ENCODE measurements around the gene C10orf90. TPM values are rescaled to one million over a fixed set of nuclear protein-coding genes. Genes with fewer than 3 reads are reported as not detected.

The C10orf90 gene
- total RNA-seq, 2 donors from 2014 or later = 0.33 TPM; not detected in 1

- H3K27ac Mint-ChIP-seq = no peak overlapping the region
- H3K9me3 Mint-ChIP-seq = peaks cover 3% of the 10 kb centered on the region
- no peak overlapping the region for H3K4me3 Mint-ChIP-seq
- H3K27ac ChIP-seq (ENCODE audit: low read depth, low read length) = no peak overlapping the region
- H3K27me3 Mint-ChIP-seq (ENCODE audit: insufficient read depth) = peaks cover 3% of the 10 kb centered on the region
- DNase-seq = no peak
- H3K36me3 ChIP-seq (ENCODE audit: control insufficient read depth, insufficient read depth, low read length) = no peaks in the 10 kb centered on the region
- TF ChIP-seq CTCF (conservative IDR thresholded peaks at IDR 0.05) = no peak
- no peaks in the 10 kb centered on the region for H3K36me3 Mint-ChIP-seq (ENCODE audit: low read depth)
- WGBS, 2 experiments (ENCODE audit: insufficient coverage in 1 of 2, insufficient read length in 1 of 2) = 96 to 98% methylated on average over 8 of the region's 8 CpGs
- H3K9ac ChIP-seq (ENCODE audit: extremely low read depth, low read length, poor library complexity, severe bottlenecking) = no peak overlapping the region
- peaks cover 2% of the 10 kb centered on the region for H3K27me3 ChIP-seq (ENCODE audit: control insufficient read depth, insufficient read depth, low read length, poor library complexity, severe bottlenecking)
- no peak overlapping the region for H3K4me3 ChIP-seq (ENCODE audit: low read length)
- peaks cover 8% of the 10 kb centered on the region for H3K4me1 Mint-ChIP-seq
- no peaks in the 10 kb centered on the region for H3K9me3 ChIP-seq (ENCODE audit: control insufficient read depth, low read length)
- H3K4me1 ChIP-seq (ENCODE audit: control insufficient read depth, insufficient read depth, low read length) = no peaks in the 10 kb centered on the region
Observed at GRCh38 chr10:126528315-126528835, 142.1 kb downstream of the C10orf90 start.

DNA sequence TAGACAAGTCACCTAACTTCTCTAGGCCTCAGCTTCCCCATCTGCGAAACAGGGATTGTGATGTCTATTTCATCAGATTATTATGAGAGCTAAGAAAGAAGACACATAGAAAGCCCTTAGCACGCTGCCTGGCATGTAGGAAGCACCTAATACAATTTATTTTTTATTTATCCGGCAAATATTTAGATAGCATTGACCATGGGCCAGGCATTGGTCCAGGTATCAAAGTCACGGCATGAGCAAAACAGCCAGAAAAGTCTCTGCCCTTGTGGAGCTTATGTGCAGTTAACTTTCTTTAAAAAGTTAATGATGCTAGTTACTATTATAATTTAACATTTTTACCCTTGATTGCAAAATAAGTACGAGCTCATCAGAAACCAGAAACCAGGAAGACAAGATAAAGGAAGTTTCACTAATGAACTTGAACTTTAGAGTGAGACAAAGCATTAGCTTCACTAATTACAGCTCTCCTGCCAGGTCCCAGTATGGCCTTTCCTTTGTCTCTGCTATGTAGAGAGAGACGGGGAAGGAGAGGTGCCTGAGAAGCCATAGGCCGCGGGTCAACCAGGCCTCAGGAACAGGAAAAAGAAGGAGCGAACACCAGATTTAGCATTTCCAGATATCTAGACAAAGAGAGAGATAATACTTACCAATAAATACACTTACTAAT lies 142.7 kb downstream of the C10orf90 start:
- peaks cover 3% of the 10 kb centered on the region for H3K9me3 Mint-ChIP-seq
- H3K27ac ChIP-seq (ENCODE audit: low read depth, low read length) = no peak overlapping the region
- no peak overlapping the region for H3K9ac ChIP-seq (ENCODE audit: extremely low read depth, low read length, poor library complexity, severe bottlenecking)
- no peaks in the 10 kb centered on the region for H3K36me3 Mint-ChIP-seq (ENCODE audit: low read depth)
- H3K9me3 ChIP-seq (ENCODE audit: control insufficient read depth, low read length) = no peaks in the 10 kb centered on the region
- H3K4me1 Mint-ChIP-seq = peaks cover 8% of the 10 kb centered on the region
- no peak overlapping the region for H3K4me3 Mint-ChIP-seq
- TF ChIP-seq CTCF (conservative IDR thresholded peaks at IDR 0.05) = no peak
- peaks cover 3% of the 10 kb centered on the region for H3K27me3 Mint-ChIP-seq (ENCODE audit: insufficient read depth)
- 90 to 100% methylated on average over 1 to 8 of the region's 9 CpGs for WGBS, 2 experiments (ENCODE audit: insufficient coverage in 1 of 2, insufficient read length in 1 of 2)
- DNase-seq = no peak
- H3K36me3 ChIP-seq (ENCODE audit: control insufficient read depth, insufficient read depth, low read length) = no peaks in the 10 kb centered on the region
- H3K4me1 ChIP-seq (ENCODE audit: control insufficient read depth, insufficient read depth, low read length) = no peaks in the 10 kb centered on the region
- no peak overlapping the region for H3K4me3 ChIP-seq (ENCODE audit: low read length)
- no peak overlapping the region for H3K27ac Mint-ChIP-seq
- no peaks in the 10 kb centered on the region for H3K27me3 ChIP-seq (ENCODE audit: control insufficient read depth, insufficient read depth, low read length, poor library complexity, severe bottlenecking)

- Mint-ChIP-seq H3K36me3 (ENCODE audit: low read depth) (no peaks in the 10 kb centered on the region), H3K27me3 (ENCODE audit: insufficient read depth) (no peaks in the 10 kb centered on the region), H3K4me3 (no peak overlapping the region), H3K9me3 (peaks cover 3% of the 10 kb centered on the region), H3K27ac (no peak overlapping the region), H3K4me1 (peaks cover 9% of the 10 kb centered on the region)
- DNase-seq = no peak
- 92 to 94% methylated on average over 5 to 7 of the region's 7 CpGs for WGBS, 2 experiments (ENCODE audit: insufficient coverage in 1 of 2, insufficient read length in 1 of 2)
- Histone ChIP-seq H3K27ac (ENCODE audit: low read depth, low read length) (no peak overlapping the region), H3K9ac (ENCODE audit: extremely low read depth, low read length, poor library complexity, severe bottlenecking) (no peak overlapping the region), H3K9me3 (ENCODE audit: control insufficient read depth, low read length) (no peaks in the 10 kb centered on the region), H3K4me3 (ENCODE audit: low read length) (no peak overlapping the region), H3K27me3 (ENCODE audit: control insufficient read depth, insufficient read depth, low read length, poor library complexity, severe bottlenecking) (no peaks in the 10 kb centered on the region), H3K4me1 (ENCODE audit: control insufficient read depth, insufficient read depth, low read length) (no peaks in the 10 kb centered on the region), H3K36me3 (ENCODE audit: control insufficient read depth, insufficient read depth, low read length) (no peaks in the 10 kb centered on the region)
- no peak for TF ChIP-seq CTCF (conservative IDR thresholded peaks at IDR 0.05)
Observed at GRCh38 chr10:126525326-126525725, 145.2 kb downstream of the C10orf90 start.

Measured in endodermal cell (in vitro differentiated cells).